ENCODE measurements around the gene SLC11A1. TPM values are rescaled to one million over a fixed set of nuclear protein-coding genes. Genes with fewer than 3 reads are reported as not detected.
A peak's percentile ranks its signal among the peaks of the same experiment; 100 is the strongest.

Gene SLC11A1
- total RNA-seq, 4 donors from 2014 or later, result 19.0 to 213 (median 52.9) TPM

GRCh38 chr2:218419630-218420216 is 37.6 kb downstream of the SLC11A1 start:
- Histone ChIP-seq H3K27me3 (no peaks in the 10 kb centered on the region), H3K27ac (peak overlapping the region in 1 of 4 donors; percentile 40), H3K9me3 (no peaks in the 10 kb centered on the region), H3K4me1 (no peaks in the 10 kb centered on the region), H3K36me3 (no peaks in the 10 kb centered on the region), H3K4me3 (peak overlapping the region in 1 of 4 donors; percentile 12)
- DNase-seq (ENCODE audit: low spot score in 2 of 2), result no peak
- TF ChIP-seq CTCF (IDR thresholded peaks at IDR 0.05) (no peak), POLR2A (IDR thresholded peaks at IDR 0.05) (no peak), EP300 (IDR thresholded peaks at IDR 0.05) (no peak)
- 82 to 83% methylated on average over 4 to 7 of the region's 7 CpGs for WGBS, 2 donors

GRCh38 chr2:218421027-218421426 is 39.0 kb downstream of the SLC11A1 start:
- 66 to 69% methylated on average over 2 of the region's 2 CpGs for WGBS, 2 donors
- H3K4me3 ChIP-seq, result no peak overlapping the region
- TF ChIP-seq POLR2A (IDR thresholded peaks at IDR 0.05), result no peak
- no peak for TF ChIP-seq CTCF (IDR thresholded peaks at IDR 0.05)
- no peak for TF ChIP-seq EP300 (IDR thresholded peaks at IDR 0.05)
- no peaks in the 10 kb centered on the region for H3K27me3 ChIP-seq
- no peak for DNase-seq (ENCODE audit: low spot score in 2 of 2)
- H3K4me1 ChIP-seq, result no peaks in the 10 kb centered on the region
- no peaks in the 10 kb centered on the region for H3K36me3 ChIP-seq
- H3K27ac ChIP-seq, result peak overlapping the region in 1 of 4 donors; percentile 40
- H3K9me3 ChIP-seq, result no peaks in the 10 kb centered on the region

GRCh38 chr2:218422403-218423086 is 40.5 kb downstream of the SLC11A1 start:
- Histone ChIP-seq H3K36me3 (no peaks in the 10 kb centered on the region), H3K9me3 (no peaks in the 10 kb centered on the region), H3K4me1 (no peaks in the 10 kb centered on the region), H3K27ac (peak overlapping the region in 1 of 4 donors; percentile 19), H3K27me3 (no peaks in the 10 kb centered on the region), H3K4me3 (no peak overlapping the region)
- no peak for DNase-seq (ENCODE audit: low spot score in 2 of 2)
- WGBS, 2 donors, result 87 to 89% methylated on average over 7 to 9 of the region's 9 CpGs
- TF ChIP-seq EP300 (IDR thresholded peaks at IDR 0.05) (no peak), CTCF (IDR thresholded peaks at IDR 0.05) (no peak), POLR2A (IDR thresholded peaks at IDR 0.05) (no peak)

- no peak for DNase-seq (ENCODE audit: low spot score in 2 of 2)
- Histone ChIP-seq H3K4me1 (no peaks in the 10 kb centered on the region), H3K4me3 (no peak overlapping the region), H3K36me3 (no peaks in the 10 kb centered on the region), H3K9me3 (no peaks in the 10 kb centered on the region), H3K27me3 (no peaks in the 10 kb centered on the region), H3K27ac (no peak overlapping the region)
- 75 to 77% methylated on average over 8 to 9 of the region's 9 CpGs for WGBS, 2 donors
- no peak for TF ChIP-seq POLR2A (IDR thresholded peaks at IDR 0.05)
- TF ChIP-seq EP300 (IDR thresholded peaks at IDR 0.05), result no peak
Observed at GRCh38 chr2:218423584-218423983, 41.5 kb downstream of the SLC11A1 start.

GRCh38 chr2:218425531-218425930 is 43.5 kb downstream of the SLC11A1 start:
- H3K4me1 ChIP-seq, result no peaks in the 10 kb centered on the region
- H3K36me3 ChIP-seq, result no peaks in the 10 kb centered on the region
- no peak for DNase-seq (ENCODE audit: low spot score in 2 of 2)
- 86 to 90% methylated on average over 6 to 10 of the region's 10 CpGs for WGBS, 2 donors
- H3K27me3 ChIP-seq, result no peaks in the 10 kb centered on the region
- no peak overlapping the region for H3K27ac ChIP-seq
- TF ChIP-seq EP300 (IDR thresholded peaks at IDR 0.05) (no peak), CTCF (IDR thresholded peaks at IDR 0.05) (no peak), POLR2A (IDR thresholded peaks at IDR 0.05) (no peak)
- H3K4me3 ChIP-seq, result no peak overlapping the region
- no peaks in the 10 kb centered on the region for H3K9me3 ChIP-seq

All from tibial nerve (tissue), 4 donors.